Endodermal cell (in vitro differentiated cells): ENCODE results near the gene LARGE1. TPM values are rescaled to one million over a fixed set of nuclear protein-coding genes. Genes with fewer than 3 reads are reported as not detected.

ENCODE experiments used
- DNase-seq: peaks from one replicate; pipeline ENCODE4 v3.0.0-alpha.2; 2017
- H3K27ac ChIP-seq: 2 replicates; pipeline ENCODE4 v1.5.1; 2013; ENCODE audit warnings: mild to moderate bottlenecking, low read depth, low read length, moderate library complexity
- H3K27me3 ChIP-seq: 2 replicates; pipeline ENCODE4 v1.6.1; 2013; ENCODE audit warnings: mild to moderate bottlenecking, low read length, moderate library complexity; ENCODE audit not compliant: insufficient read depth, control insufficient read depth, poor library complexity, severe bottlenecking
- H3K36me3 ChIP-seq: 2 replicates; pipeline ENCODE4 v1.7.0; 2013; ENCODE audit warnings: mild to moderate bottlenecking, low read length, moderate library complexity; ENCODE audit not compliant: control insufficient read depth, insufficient read depth
- H3K4me1 ChIP-seq: one replicate; pipeline ENCODE4 v1.7.0; 2013; ENCODE audit warnings: low read length; ENCODE audit not compliant: control insufficient read depth, insufficient read depth
- H3K4me3 ChIP-seq: 2 replicates; pipeline ENCODE4 v1.5.1; 2013; ENCODE audit warnings: mild to moderate bottlenecking, low read length, moderate library complexity
- H3K9ac ChIP-seq: 2 replicates; pipeline ENCODE4 v1.6.1; 2013; ENCODE audit warnings: mild to moderate bottlenecking, low read length, moderate library complexity; ENCODE audit not compliant: poor library complexity, severe bottlenecking; ENCODE audit errors: extremely low read depth
- H3K9me3 ChIP-seq: 2 replicates; pipeline ENCODE4 v1.6.1; 2013; ENCODE audit warnings: mild to moderate bottlenecking, low read length, moderate library complexity; ENCODE audit not compliant: control insufficient read depth
- H3K27ac Mint-ChIP-seq: 2 replicates; pipeline ENCODE4 v1.8.0; 2020; ENCODE audit warnings: mixed read lengths
- H3K27me3 Mint-ChIP-seq: 2 replicates; pipeline ENCODE4 v1.8.0; 2021; ENCODE audit warnings: mild to moderate bottlenecking, mixed read lengths; ENCODE audit not compliant: insufficient read depth
- H3K36me3 Mint-ChIP-seq: 2 replicates; pipeline ENCODE4 v1.8.0; 2020; ENCODE audit warnings: low read depth, mixed read lengths
- H3K4me1 Mint-ChIP-seq: 2 replicates; pipeline ENCODE4 v1.8.0; 2020; ENCODE audit warnings: mixed read lengths
- H3K4me3 Mint-ChIP-seq: 2 replicates; pipeline ENCODE4 v1.8.0; 2020; ENCODE audit warnings: mild to moderate bottlenecking, moderate library complexity, mixed read lengths
- H3K9me3 Mint-ChIP-seq: 2 replicates; pipeline ENCODE4 v1.8.0; 2020; ENCODE audit warnings: mild to moderate bottlenecking, mixed read lengths
- WGBS, 2 experiments: methylation state at CpG; one replicate each; pipeline versions ENCODE4 v1.1.5 to v1.1.7; 2013; ENCODE audit warnings: missing lambda C conversion rate in 2 of 2, mixed read lengths in 1 of 2; ENCODE audit not compliant: insufficient coverage in 1 of 2, insufficient read length in 1 of 2; 5-methylcytosine and 5-hydroxymethylcytosine counted together
- total RNA-seq, 2 donors: library from RNA; stranded (reverse); fragmentation: NEBNext Ultra II Directional in 1 of 2; extraction: Animal tissue kit (Norgen Biotek cat#: 25700) in 1 of 2; gene quantifications; 2 replicates in 1 of 2; 3 replicates in 1 of 2; pipeline ENCODE4 v1.2.1, GENCODE V29; 2021
- TF ChIP-seq, protein P1 (sequence below): fragments of 200-600 bp; sonication (generic); conservative IDR thresholded peaks from 2 replicates; pipeline ENCODE4 v1.5.0; 2021; ENCODE audit warnings: antibody characterized with exemption, mild to moderate bottlenecking

Gene LARGE1
- total RNA-seq, 2 donors from 2014 or later = 17.5 to 24.3 TPM

DNA sequence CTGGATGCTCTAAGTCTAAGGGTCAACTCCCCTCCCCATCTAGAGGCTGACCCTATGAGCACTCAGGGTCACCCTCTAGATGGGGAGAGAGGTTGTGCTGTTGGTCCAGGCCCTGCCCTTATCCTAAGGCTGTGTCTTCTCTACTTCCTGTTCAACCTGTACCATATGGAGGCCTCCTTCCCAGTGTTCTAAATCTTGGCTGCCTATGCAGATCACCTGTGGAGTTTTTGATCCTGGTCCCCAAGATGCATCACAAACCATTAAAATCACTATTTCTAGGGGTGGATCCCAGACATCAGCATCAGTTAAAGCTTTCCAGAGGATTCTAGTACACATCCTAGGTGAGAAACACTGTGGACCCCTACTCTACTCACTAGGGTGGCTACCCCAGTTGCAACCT is 26.2 kb downstream of the LARGE1 start:
- Mint-ChIP-seq H3K27me3 (peaks cover 75% of the 10 kb centered on the region), H3K27ac (no peak overlapping the region), H3K4me3 (no peak overlapping the region), H3K4me1 (peaks cover 19% of the 10 kb centered on the region), H3K36me3 (no peaks in the 10 kb centered on the region), H3K9me3 (peaks cover 6% of the 10 kb centered on the region)
- Histone ChIP-seq H3K36me3 (no peaks in the 10 kb centered on the region), H3K9ac (no peak overlapping the region), H3K9me3 (no peaks in the 10 kb centered on the region), H3K27me3 (no peaks in the 10 kb centered on the region), H3K27ac (no peak overlapping the region), H3K4me1 (peaks cover 3% of the 10 kb centered on the region), H3K4me3 (no peak overlapping the region)
- TF ChIP-seq, protein P1, sequence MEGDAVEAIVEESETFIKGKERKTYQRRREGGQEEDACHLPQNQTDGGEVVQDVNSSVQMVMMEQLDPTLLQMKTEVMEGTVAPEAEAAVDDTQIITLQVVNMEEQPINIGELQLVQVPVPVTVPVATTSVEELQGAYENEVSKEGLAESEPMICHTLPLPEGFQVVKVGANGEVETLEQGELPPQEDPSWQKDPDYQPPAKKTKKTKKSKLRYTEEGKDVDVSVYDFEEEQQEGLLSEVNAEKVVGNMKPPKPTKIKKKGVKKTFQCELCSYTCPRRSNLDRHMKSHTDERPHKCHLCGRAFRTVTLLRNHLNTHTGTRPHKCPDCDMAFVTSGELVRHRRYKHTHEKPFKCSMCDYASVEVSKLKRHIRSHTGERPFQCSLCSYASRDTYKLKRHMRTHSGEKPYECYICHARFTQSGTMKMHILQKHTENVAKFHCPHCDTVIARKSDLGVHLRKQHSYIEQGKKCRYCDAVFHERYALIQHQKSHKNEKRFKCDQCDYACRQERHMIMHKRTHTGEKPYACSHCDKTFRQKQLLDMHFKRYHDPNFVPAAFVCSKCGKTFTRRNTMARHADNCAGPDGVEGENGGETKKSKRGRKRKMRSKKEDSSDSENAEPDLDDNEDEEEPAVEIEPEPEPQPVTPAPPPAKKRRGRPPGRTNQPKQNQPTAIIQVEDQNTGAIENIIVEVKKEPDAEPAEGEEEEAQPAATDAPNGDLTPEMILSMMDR = no peak
- DNase-seq = no peak

DNA sequence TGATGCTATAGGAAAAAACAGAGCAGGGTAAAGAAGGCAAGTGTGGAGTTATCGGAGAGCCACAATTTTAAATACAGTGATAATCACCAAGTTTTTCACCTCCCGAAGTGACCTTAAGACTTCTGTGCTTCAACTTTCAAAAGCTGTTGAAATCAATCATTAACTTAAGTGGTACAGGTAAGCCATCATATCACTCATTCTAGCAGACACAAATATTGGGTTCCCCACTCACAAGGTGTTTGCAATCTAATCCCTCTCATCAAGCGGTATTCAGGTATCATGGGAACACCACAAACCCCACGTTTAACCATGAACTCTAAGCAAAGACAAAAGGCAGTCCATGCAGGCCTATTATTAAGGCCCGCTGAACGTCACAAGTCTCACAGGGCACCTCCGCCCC is 26.8 kb downstream of the LARGE1 start:
- no peaks in the 10 kb centered on the region for H3K9me3 ChIP-seq
- no peak overlapping the region for H3K9ac ChIP-seq
- H3K27ac ChIP-seq = no peak overlapping the region
- Mint-ChIP-seq H3K36me3 (no peaks in the 10 kb centered on the region), H3K9me3 (peaks cover 6% of the 10 kb centered on the region), H3K4me1 (peaks cover 19% of the 10 kb centered on the region), H3K4me3 (no peak overlapping the region), H3K27ac (no peak overlapping the region), H3K27me3 (peaks cover 74% of the 10 kb centered on the region)
- TF ChIP-seq, protein P1 = no peak
- no peak overlapping the region for H3K4me3 ChIP-seq
- no peak for DNase-seq
- no peaks in the 10 kb centered on the region for H3K36me3 ChIP-seq
- WGBS, 2 experiments = 88 to 92% methylated on average over 7 of the region's 7 CpGs
- no peaks in the 10 kb centered on the region for H3K27me3 ChIP-seq
- peaks cover 3% of the 10 kb centered on the region for H3K4me1 ChIP-seq

DNA sequence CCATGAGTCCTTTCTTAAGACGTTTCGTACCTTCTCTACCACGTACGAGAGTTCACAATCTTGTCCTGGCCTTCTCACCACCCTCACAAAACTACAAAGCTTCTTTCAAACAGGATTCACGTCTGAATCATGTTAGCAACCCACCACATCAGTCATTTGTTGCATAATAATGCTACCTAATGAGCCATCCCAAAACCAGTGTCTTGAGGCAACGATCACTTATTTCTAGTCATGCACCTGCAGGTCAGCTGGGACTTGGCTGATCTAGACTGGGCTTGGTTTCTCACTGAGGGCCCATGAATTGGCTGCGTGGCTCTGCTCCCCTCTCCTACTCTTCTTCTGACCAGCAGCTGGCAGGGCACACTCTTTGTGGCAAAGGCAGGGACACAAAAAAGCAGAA is 28.3 kb downstream of the LARGE1 start:
- Histone ChIP-seq H3K4me3 (no peak overlapping the region), H3K4me1 (peaks cover 3% of the 10 kb centered on the region), H3K9ac (no peak overlapping the region), H3K27ac (no peak overlapping the region), H3K27me3 (no peaks in the 10 kb centered on the region), H3K36me3 (no peaks in the 10 kb centered on the region), H3K9me3 (no peaks in the 10 kb centered on the region)
- peaks cover 70% of the 10 kb centered on the region for H3K27me3 Mint-ChIP-seq
- TF ChIP-seq, protein P1 = no peak
- H3K4me3 Mint-ChIP-seq = no peak overlapping the region
- no peak overlapping the region for H3K27ac Mint-ChIP-seq
- peaks cover 6% of the 10 kb centered on the region for H3K9me3 Mint-ChIP-seq
- peaks cover 7% of the 10 kb centered on the region for H3K4me1 Mint-ChIP-seq
- 87 to 88% methylated on average over 7 of the region's 7 CpGs for WGBS, 2 experiments
- DNase-seq = no peak
- no peaks in the 10 kb centered on the region for H3K36me3 Mint-ChIP-seq
